SKM-1 (cell line): ENCODE results near the gene CD300LG.

Experiments
- DNase-seq: peaks from one replicate; lab custom pipeline; 2025; ENCODE audit not compliant: unreplicated experiment; lab: John Stamatoyannopoulos, UW

The CD300LG gene

GRCh38 chr17:43905400-43905984 lies 58.5 kb downstream of the CD300LG start:
- DNase-seq = no peak

- DNase-seq = no peak
These were observed 59.2 kb downstream of the CD300LG start for GRCh38 chr17:43905985-43906852.

- DNase-seq = no peak
These were observed 60.0 kb downstream of the CD300LG start for GRCh38 chr17:43906951-43907424.

GRCh38 chr17:43907425-43907981 lies 60.5 kb downstream of the CD300LG start, which contains the start of gene MPP2:
Gene MPP2, minus strand, starts transcription at chr17:43907536. Its CDS starts 3,076 bp downstream, at chr17:43904460.
- no peak for DNase-seq

GRCh38 chr17:43907998-43908721 lies 61.2 kb downstream of the CD300LG start:
- DNase-seq = no peak

GRCh38 chr17:43909537-43910231 lies 62.7 kb downstream of the CD300LG start:
- no peak for DNase-seq

GRCh38 chr17:43911904-43912303 lies 64.9 kb downstream of the CD300LG start:
- DNase-seq = no peak

GRCh38 chr17:43912635-43913304 lies 65.8 kb downstream of the CD300LG start:
- no peak for DNase-seq
